ENCODE measurements around the gene MID1IP1.

The MID1IP1 gene

DNA sequence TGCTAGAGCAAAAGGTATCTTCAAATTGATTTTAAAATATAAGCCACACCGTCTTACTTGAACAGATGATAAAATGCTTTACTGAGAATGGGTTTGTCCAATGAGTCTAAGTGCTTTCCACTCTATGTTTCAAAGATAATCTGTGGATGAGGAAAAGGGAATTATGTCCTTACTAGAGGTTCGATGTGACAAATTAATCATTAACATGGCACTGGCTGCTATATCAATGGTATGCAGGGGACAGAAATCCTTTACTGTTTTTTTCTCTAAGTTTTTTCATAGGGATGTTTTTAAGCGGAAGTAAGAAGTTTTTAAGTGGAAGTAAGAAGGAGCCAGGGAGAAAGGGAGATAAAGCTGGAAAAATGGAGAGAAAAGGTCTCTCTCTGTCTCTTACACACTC lies 38.0 kb downstream of the MID1IP1 start:
- TF ChIP-seq, protein P1, sequence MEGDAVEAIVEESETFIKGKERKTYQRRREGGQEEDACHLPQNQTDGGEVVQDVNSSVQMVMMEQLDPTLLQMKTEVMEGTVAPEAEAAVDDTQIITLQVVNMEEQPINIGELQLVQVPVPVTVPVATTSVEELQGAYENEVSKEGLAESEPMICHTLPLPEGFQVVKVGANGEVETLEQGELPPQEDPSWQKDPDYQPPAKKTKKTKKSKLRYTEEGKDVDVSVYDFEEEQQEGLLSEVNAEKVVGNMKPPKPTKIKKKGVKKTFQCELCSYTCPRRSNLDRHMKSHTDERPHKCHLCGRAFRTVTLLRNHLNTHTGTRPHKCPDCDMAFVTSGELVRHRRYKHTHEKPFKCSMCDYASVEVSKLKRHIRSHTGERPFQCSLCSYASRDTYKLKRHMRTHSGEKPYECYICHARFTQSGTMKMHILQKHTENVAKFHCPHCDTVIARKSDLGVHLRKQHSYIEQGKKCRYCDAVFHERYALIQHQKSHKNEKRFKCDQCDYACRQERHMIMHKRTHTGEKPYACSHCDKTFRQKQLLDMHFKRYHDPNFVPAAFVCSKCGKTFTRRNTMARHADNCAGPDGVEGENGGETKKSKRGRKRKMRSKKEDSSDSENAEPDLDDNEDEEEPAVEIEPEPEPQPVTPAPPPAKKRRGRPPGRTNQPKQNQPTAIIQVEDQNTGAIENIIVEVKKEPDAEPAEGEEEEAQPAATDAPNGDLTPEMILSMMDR (IDR thresholded peaks at IDR 0.05; ENCODE audit: low read depth, low read length) = no peak
- no peak overlapping the region for H3K4me3 ChIP-seq (ENCODE audit: low read depth, low read length)

DNA sequence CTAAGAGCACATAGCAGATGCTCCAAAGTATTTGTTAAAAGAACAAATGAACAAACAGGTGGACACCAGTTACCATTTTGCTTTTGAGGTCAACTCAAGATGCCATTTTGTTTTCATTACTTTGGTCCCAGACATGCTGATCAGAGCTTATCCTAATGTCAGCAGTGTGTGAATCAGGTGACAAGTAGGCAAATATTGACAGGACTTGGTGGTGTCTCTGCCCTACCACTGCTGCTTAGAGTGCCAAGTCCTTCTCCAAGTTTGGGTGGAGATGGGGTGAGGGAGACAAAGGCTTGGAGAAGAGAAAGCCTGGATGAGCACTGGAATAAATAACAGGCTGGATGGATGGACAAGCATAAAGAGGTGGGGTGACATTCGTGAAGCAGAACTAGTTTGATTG lies 38.7 kb downstream of the MID1IP1 start:
- no peak overlapping the region for H3K4me3 ChIP-seq (ENCODE audit: low read depth, low read length)
- TF ChIP-seq, protein P1 (IDR thresholded peaks at IDR 0.05; ENCODE audit: low read depth, low read length) = no peak

DNA sequence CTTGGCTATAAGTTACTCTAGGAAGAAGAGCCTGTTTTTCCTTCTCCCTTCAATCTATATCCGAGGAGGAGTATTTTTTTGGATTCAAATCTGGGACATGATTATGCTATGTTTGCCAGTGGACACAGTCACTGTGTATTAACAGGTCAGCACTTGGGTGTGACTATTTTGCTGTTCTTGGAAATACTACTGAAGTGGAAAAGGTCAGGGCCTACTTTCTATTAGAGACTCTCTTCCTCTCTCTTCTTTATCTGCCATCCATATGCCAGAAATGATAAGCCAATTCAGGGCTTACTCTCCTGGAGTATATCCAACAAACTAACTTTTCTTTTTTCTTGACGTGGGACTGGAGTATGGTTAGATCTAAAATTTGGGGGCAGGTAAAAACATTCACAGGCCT lies 40.5 kb downstream of the MID1IP1 start:
- H3K4me3 ChIP-seq (ENCODE audit: low read depth, low read length) = no peak overlapping the region
- TF ChIP-seq, protein P1 (IDR thresholded peaks at IDR 0.05; ENCODE audit: low read depth, low read length) = no peak

DNA sequence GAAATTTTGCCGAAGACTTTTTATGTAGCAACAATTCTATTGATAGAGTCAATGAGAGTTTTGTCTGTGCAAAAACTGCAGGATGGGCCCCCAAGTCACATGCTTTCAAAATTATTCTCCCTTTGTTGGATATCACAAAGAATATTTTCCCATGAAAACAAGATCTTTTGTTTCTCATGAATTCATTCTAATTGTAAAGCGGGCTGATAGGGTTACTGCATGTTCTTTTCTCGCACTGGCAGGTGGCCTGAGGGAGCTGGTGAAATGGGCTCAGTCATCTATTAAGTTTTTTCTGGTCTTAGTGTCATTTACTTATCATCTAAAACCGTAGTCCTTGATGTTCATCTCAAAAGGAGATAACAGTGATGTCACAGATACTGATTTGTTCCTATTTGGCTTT lies 44.2 kb downstream of the MID1IP1 start:
- H3K4me3 ChIP-seq (ENCODE audit: low read depth, low read length) = no peak overlapping the region
- TF ChIP-seq, protein P1 (IDR thresholded peaks at IDR 0.05; ENCODE audit: low read depth, low read length) = no peak

DNA sequence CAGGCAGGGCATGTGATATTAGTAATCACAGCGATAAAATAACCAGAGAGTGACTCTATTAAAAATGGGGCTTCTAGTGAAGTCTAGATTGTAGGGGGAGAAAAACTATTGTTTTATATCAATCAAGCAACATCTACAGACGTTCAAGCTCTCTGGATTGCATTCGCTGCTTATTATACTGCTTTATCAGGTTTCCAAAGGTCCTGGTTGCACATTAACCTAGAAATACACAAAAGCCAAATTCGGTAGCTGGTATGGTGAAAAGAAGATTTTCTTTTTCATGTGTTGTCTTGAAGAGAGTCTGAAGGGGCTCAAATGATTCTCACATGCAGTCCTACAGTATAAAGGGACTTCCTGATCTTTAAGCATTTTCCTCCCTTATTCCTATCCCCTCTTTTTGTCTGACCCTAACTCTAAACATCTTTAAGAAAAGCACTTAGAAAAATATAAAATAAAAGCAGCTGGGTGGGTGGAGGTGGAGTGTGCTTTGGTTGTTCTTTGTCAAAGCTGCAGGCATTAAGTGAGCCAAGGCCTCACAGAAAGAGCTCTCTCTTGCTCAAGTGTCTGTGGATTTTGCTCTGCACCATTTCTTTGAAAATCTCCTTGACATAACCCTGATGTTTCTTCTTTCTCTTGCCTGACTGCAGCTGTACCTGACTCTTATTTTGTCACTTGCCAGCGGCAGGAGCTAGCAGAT lies 46.1 kb downstream of the MID1IP1 start:
- H3K4me3 ChIP-seq (ENCODE audit: low read depth, low read length) = no peak overlapping the region
- TF ChIP-seq, protein P1 (IDR thresholded peaks at IDR 0.05; ENCODE audit: low read depth, low read length) = no peak

DNA sequence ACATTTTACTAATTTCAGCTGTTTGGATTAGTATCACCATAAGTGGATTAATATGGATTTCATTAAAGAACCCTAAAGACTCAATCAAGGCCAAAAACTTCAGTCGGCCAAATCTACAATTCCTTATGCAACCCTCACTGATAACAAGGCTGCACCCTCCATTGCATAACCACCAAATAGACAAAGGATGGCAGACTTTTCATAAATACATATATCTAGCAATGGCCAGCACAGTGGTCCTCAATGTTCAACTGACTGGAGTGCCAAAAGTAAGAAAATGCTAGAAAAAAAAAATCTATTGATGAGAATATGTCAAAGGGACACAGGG lies 46.6 kb downstream of the MID1IP1 start:
- TF ChIP-seq, protein P1 (IDR thresholded peaks at IDR 0.05; ENCODE audit: low read depth, low read length) = no peak
- H3K4me3 ChIP-seq (ENCODE audit: low read depth, low read length) = no peak overlapping the region

DNA sequence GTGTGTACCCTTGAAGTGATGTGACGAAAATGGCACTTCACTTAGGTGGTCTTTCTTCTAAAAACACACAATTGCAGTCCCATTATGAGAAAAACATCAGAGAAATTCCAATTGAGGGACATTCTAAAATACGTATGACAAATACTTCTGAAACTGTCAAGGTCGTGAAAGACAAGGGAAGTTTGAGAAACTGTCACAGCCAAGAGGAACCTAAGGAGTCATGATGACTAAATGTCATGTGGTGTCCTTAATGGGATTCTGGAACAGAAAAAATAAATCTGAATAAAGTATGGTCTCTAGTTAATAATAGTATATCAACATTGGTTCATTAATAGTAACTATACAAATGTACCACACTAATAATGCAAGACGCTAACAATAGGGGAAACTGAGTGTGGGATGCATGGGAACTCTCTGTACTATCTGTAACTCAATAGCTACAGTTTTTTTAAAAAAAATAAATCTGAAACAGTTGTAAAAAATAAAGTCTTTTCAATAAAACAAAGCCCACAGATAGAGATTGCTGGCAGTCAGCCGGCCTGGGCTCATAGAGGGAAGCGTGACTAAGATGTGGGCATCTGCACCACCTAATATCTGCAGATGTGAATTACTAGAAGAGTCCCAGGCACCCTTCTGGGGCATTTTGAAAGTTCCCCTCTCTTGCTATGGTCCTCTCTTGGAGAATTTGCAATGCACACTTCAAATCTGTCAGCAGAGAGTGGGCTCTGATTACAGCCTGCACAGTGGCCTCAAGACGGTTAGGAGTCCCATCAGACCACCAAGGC lies 47.6 kb downstream of the MID1IP1 start:
- TF ChIP-seq, protein P1 (IDR thresholded peaks at IDR 0.05; ENCODE audit: low read depth, low read length) = no peak
- no peak overlapping the region for H3K4me3 ChIP-seq (ENCODE audit: low read depth, low read length)
